ENCODE data around the gene IL1R2. TPM values are rescaled to one million over a fixed set of nuclear protein-coding genes. Genes with fewer than 3 reads are reported as not detected.
"Not testable (repeated sequence)": the region's sequence is repeated elsewhere in the genome, so short reads cannot be mapped to it uniquely, and the experiment has no call there.

The IL1R2 gene
- total and polyA plus RNA-seq, 2 donors (not counting 1 experiment from before 2014, with no cell fraction given): 0.17 to 0.20 TPM

DNA sequence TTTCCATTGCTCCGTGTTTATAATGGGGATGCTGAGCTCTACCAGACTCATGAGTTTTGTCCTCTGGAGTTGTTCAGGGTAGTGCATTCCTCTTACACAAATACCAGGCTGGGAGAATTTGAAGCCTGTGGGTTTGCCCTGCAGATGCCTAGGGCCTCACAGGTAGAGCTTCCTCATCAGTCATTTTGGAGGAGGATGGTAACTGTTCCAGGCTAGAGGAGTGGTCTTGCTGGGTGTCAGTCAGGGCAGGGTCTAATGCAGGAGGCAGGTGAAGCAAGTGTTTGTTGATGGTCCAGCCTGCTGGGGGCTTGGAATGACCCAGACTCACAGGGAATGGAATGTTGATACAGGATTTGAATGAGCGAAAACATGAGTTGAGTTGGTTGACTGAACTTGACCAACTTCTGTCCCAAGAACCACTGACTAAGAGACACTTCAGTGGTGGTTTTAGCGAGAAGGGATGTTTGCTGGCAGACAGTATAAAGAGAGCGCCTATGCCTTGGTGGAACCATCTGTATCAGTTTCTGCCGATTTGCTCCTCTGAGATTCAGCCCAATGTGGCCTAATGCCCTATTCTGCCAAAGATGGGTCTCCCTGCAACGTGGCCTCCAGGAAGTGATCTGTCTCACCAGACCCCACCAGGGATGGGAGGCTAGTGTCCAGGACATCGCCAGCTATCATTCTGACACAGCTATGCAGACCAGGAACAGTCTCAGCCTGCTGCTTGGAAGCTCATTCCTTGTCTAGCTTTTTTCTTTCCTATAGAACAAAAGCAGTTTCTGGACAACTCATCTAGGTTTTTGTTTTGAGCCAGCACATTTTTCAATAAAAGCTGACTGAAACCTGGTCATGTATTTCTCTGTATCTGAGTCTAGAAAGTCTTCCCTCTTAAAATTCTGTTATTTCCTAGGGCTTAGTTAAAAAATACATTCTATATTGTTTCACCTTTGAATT lies 9.3 kb downstream of the IL1R2 start:
- Histone ChIP-seq H3K9me3 (ENCODE audit: control insufficient read depth, insufficient read depth, low read depth, low read length) (no peaks in the 10 kb centered on the region), H3K27ac (ENCODE audit: insufficient read depth, low read length) (no peak overlapping the region), H3K9ac (ENCODE audit: insufficient read depth, low read length) (no peak overlapping the region), H3K4me3 (replicated peaks in 1 of 4; ENCODE audit: control extremely low read depth in 1 of 4, insufficient read depth in 1 of 4, low read depth in 3 of 4, low read length in 4 of 4) (no peak overlapping the region), H3K4me1 (ENCODE audit: control insufficient read depth, extremely low read depth, insufficient read depth, low read length) (no peaks in the 10 kb centered on the region), H3K79me2 (ENCODE audit: control insufficient read depth, insufficient read depth, low read length) (no peaks in the 10 kb centered on the region), H2AFZ (ENCODE audit: low read length) (no peak overlapping the region), H4K20me1 (ENCODE audit: control insufficient read depth, extremely low read depth, insufficient read depth, low read length) (no peaks in the 10 kb centered on the region), H3K27me3 (ENCODE audit: control insufficient read depth, insufficient read depth, low read length) (peaks cover 9% of the 10 kb centered on the region), H3K4me2 (ENCODE audit: extremely low read depth, insufficient read depth, low read length) (no peak overlapping the region), H3K36me3 (ENCODE audit: control insufficient read depth, insufficient read depth, low read length) (no peaks in the 10 kb centered on the region)
- TF ChIP-seq, protein P1, sequence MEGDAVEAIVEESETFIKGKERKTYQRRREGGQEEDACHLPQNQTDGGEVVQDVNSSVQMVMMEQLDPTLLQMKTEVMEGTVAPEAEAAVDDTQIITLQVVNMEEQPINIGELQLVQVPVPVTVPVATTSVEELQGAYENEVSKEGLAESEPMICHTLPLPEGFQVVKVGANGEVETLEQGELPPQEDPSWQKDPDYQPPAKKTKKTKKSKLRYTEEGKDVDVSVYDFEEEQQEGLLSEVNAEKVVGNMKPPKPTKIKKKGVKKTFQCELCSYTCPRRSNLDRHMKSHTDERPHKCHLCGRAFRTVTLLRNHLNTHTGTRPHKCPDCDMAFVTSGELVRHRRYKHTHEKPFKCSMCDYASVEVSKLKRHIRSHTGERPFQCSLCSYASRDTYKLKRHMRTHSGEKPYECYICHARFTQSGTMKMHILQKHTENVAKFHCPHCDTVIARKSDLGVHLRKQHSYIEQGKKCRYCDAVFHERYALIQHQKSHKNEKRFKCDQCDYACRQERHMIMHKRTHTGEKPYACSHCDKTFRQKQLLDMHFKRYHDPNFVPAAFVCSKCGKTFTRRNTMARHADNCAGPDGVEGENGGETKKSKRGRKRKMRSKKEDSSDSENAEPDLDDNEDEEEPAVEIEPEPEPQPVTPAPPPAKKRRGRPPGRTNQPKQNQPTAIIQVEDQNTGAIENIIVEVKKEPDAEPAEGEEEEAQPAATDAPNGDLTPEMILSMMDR (conservative IDR thresholded peaks at IDR 0.05 in 1 of 2, IDR thresholded peaks at IDR 0.05 in 1 of 2; ENCODE audit: low read depth in 1 of 2, low read length in 2 of 2): no peak
- no peak for TF ChIP-seq EZH2 (IDR thresholded peaks at IDR 0.05; ENCODE audit: low read length, missing control alignments)
- DNase-seq (ENCODE audit: low read depth in 2 of 2): no peak

GRCh38 chr2:102001767-102002142 lies 10.0 kb downstream of the IL1R2 start:
- no peaks in the 10 kb centered on the region for H3K36me3 ChIP-seq (ENCODE audit: control insufficient read depth, insufficient read depth, low read length)
- H3K79me2 ChIP-seq (ENCODE audit: control insufficient read depth, insufficient read depth, low read length): no peaks in the 10 kb centered on the region
- no peaks in the 10 kb centered on the region for H4K20me1 ChIP-seq (ENCODE audit: control insufficient read depth, extremely low read depth, insufficient read depth, low read length)
- H2AFZ ChIP-seq (ENCODE audit: low read length): no peak overlapping the region
- H3K4me2 ChIP-seq (ENCODE audit: extremely low read depth, insufficient read depth, low read length): no peak overlapping the region
- TF ChIP-seq EZH2 (IDR thresholded peaks at IDR 0.05; ENCODE audit: low read length, missing control alignments): no peak
- H3K4me3 ChIP-seq (replicated peaks in 1 of 4; ENCODE audit: control extremely low read depth in 1 of 4, insufficient read depth in 1 of 4, low read depth in 3 of 4, low read length in 4 of 4): no peak overlapping the region
- H3K4me1 ChIP-seq (ENCODE audit: control insufficient read depth, extremely low read depth, insufficient read depth, low read length): no peaks in the 10 kb centered on the region
- H3K9me3 ChIP-seq (ENCODE audit: control insufficient read depth, insufficient read depth, low read depth, low read length): no peaks in the 10 kb centered on the region
- no peak overlapping the region for H3K27ac ChIP-seq (ENCODE audit: insufficient read depth, low read length)
- peaks cover 8% of the 10 kb centered on the region for H3K27me3 ChIP-seq (ENCODE audit: control insufficient read depth, insufficient read depth, low read length)
- no peak overlapping the region for H3K9ac ChIP-seq (ENCODE audit: insufficient read depth, low read length)
- DNase-seq (ENCODE audit: low read depth in 2 of 2): no peak

- no peak overlapping the region for H3K27ac ChIP-seq (ENCODE audit: insufficient read depth, low read length)
- H3K9ac ChIP-seq (ENCODE audit: insufficient read depth, low read length): no peak overlapping the region
- no peak overlapping the region for H3K4me2 ChIP-seq (ENCODE audit: extremely low read depth, insufficient read depth, low read length)
- H3K4me3 ChIP-seq (replicated peaks in 1 of 4; ENCODE audit: control extremely low read depth in 1 of 4, insufficient read depth in 1 of 4, low read depth in 3 of 4, low read length in 4 of 4): no peak overlapping the region
- no peak overlapping the region for H2AFZ ChIP-seq (ENCODE audit: low read length)
- H3K4me1 ChIP-seq (ENCODE audit: control insufficient read depth, extremely low read depth, insufficient read depth, low read length): no peaks in the 10 kb centered on the region
- H3K27me3 ChIP-seq (ENCODE audit: control insufficient read depth, insufficient read depth, low read length): peaks cover 3% of the 10 kb centered on the region
- TF ChIP-seq, protein P1 (conservative IDR thresholded peaks at IDR 0.05 in 1 of 2, IDR thresholded peaks at IDR 0.05 in 1 of 2; ENCODE audit: low read depth in 1 of 2, low read length in 2 of 2): no peak
- TF ChIP-seq EZH2 (IDR thresholded peaks at IDR 0.05; ENCODE audit: low read length, missing control alignments): no peak
- no peaks in the 10 kb centered on the region for H3K79me2 ChIP-seq (ENCODE audit: control insufficient read depth, insufficient read depth, low read length)
- H3K36me3 ChIP-seq (ENCODE audit: control insufficient read depth, insufficient read depth, low read length): no peaks in the 10 kb centered on the region
- H4K20me1 ChIP-seq (ENCODE audit: control insufficient read depth, extremely low read depth, insufficient read depth, low read length): no peaks in the 10 kb centered on the region
- no peak for DNase-seq (ENCODE audit: low read depth in 2 of 2)
- H3K9me3 ChIP-seq (ENCODE audit: control insufficient read depth, insufficient read depth, low read depth, low read length): no peaks in the 10 kb centered on the region
These were observed 10.5 kb downstream of the IL1R2 start for GRCh38 chr2:102002228-102002627.

- not testable (repeated sequence) for H3K4me1 ChIP-seq (ENCODE audit: control insufficient read depth, extremely low read depth, insufficient read depth, low read length); H3K4me3 ChIP-seq (replicated peaks in 1 of 4; ENCODE audit: control extremely low read depth in 1 of 4, insufficient read depth in 1 of 4, low read depth in 3 of 4, low read length in 4 of 4); DNase-seq (ENCODE audit: low read depth in 2 of 2); H3K4me2 ChIP-seq (ENCODE audit: extremely low read depth, insufficient read depth, low read length); H2AFZ ChIP-seq (ENCODE audit: low read length); H3K36me3 ChIP-seq (ENCODE audit: control insufficient read depth, insufficient read depth, low read length); H3K9ac ChIP-seq (ENCODE audit: insufficient read depth, low read length); H3K79me2 ChIP-seq (ENCODE audit: control insufficient read depth, insufficient read depth, low read length); H3K27me3 ChIP-seq (ENCODE audit: control insufficient read depth, insufficient read depth, low read length); H3K27ac ChIP-seq (ENCODE audit: insufficient read depth, low read length); H3K9me3 ChIP-seq (ENCODE audit: control insufficient read depth, insufficient read depth, low read depth, low read length); H4K20me1 ChIP-seq (ENCODE audit: control insufficient read depth, extremely low read depth, insufficient read depth, low read length)
These were observed 11.1 kb downstream of the IL1R2 start for GRCh38 chr2:102002909-102003308.
